D341Med (cell line): ENCODE measurements around the gene PDZK1.
A peak's percentile ranks its signal among the peaks of the same experiment; 100 is the strongest.
"Not testable (repeated sequence)": the region's sequence is repeated elsewhere in the genome, so short reads cannot be mapped to it uniquely, and the experiment has no call there.

Experiments used
- DNase-seq: peaks from one replicate; pipeline ENCODE4 v3.0.0; 2012; ENCODE audit warnings: low spot score

The PDZK1 gene

DNA sequence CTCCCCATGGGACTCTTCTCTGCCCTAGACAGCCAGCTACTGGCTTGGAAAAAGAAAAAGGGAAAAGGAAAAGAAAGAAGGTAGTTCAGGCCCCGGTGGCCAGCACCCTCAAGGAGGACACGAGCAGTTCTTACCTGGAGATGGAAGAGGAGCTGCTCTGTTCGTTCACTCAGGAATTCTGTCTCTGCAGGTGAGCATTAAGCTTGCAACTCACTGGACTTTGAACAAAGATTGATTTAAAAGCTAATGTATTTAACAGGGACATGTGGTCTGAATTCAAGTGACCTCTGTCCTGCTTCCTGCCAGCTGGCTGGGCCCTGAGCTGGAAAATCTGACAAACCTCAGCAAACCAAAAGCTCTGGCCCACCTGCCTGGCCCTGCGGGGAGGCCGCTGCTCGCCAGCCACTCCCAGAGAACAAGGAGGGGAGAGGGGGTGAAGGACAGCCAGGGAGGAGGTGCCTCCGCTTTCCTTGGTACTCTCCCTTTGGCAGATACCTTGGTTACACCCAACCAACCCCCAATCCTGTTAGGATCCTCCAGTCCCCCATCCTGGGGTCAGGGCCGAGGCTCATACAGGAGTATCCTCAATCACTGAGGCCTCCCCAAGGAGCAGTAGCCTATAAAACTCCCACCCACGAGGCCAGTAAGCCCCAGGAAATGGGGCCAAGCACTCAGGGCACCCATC is at the start of gene PDZK1:
Gene PDZK1 (minus strand): TSS at position 186 of the 685 bp plus-strand sequence. CDS start 19,347 bp downstream, outside the sequence.
- DNase-seq: no peak

DNA sequence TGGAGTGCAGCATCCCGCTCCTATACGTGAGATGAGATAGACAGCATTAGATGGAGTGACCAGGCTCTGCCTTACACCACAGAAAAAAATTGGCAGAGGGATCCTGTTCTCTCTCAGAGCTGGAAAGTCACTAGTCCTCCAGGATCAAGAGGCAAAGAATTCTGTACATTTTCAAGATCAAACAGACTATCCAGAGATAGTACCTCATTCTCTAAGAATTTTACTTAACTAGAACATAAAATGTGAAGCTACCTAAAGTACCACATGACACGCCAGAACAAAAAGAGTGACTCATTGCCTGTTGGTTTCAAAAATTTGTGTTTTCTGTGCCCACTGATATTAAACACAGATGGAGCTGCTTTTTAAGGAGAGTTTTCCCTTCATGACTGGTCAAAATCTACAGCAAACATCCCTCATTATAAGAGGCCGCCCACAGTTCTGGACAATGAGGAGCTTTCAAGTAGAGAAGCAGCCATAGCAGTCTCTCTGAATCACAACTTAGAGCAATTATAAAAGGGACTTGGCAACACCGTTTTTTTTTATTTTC is 44.4 kb upstream of the PDZK1 start:
- no peak for DNase-seq

DNA sequence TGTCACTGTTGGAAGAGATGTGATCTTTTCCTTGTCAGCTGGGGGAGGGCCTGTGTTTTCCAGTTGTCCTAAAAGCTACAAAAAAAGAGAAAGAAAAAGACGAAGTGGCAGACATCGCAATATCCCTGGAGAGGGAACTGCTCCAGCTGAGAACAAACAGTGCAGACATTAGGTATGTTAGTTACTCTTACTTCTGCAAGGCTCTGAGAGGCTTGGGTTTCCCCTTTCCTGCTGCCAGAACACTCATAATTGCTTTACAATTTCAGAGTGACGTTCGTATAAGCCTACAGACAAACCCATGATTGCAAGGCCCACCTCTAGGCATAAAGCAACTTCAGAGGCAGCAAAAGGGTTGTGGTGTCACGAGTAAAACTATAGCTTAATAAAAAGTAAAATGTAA is 43.3 kb upstream of the PDZK1 start:
- no peak for DNase-seq

DNA sequence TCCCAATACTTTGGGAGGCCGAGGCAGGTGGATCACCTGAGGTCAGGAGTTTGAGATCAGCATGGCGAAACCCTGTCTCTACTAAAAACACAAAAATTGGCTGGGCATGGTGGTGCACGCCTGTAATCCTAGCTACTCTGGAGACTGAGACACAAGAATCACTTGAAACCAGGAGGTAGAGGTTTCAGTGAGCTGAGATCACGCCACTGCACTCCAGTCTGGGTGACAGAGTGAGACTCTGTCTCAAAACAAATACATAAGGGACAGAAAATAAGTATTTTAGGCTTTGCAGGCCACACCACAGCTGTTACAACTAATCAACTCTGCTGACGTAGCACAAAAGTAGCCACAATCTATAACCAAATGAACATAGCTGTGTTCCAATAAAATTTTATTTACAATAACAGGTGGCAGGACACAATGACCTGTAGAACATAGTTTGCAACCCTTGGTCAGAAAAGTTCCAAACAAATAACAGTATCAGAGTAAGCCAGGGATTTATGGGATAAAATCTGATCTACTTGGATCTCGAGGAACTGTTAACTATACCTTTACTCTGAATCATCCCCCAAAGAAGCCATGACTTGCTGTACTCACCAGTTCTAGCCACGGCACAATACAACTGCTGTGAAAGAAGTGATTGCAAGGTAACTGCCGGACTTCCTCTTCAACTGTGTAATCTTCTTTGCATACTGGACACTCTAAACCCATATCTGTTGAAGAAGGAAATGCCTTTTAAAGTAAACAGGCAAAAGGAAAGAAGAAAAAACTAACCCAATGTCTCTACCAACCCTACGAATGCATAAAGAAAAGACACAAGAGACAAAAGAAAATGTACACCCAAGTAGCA is 40.5 kb upstream of the PDZK1 start:
- no peak for DNase-seq

DNA sequence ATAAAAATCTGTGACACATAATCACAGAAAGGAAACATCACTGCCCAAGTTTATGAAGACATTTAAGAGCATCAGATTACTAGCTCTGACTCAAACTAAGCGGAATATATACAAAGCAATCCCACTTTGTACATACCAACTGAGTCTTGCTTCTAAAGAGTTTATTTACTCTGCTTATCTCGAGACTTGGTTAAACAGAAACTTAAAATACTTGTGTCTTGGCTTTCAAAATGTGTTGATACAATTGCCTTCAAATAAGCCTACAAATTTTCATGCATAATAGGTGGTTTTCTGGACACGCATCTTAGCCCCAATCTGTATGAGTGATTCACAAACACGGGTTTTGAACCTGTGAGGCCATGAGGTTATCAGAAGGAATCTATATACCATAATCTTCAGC is 33.1 kb upstream of the PDZK1 start:
- DNase-seq: no peak

DNA sequence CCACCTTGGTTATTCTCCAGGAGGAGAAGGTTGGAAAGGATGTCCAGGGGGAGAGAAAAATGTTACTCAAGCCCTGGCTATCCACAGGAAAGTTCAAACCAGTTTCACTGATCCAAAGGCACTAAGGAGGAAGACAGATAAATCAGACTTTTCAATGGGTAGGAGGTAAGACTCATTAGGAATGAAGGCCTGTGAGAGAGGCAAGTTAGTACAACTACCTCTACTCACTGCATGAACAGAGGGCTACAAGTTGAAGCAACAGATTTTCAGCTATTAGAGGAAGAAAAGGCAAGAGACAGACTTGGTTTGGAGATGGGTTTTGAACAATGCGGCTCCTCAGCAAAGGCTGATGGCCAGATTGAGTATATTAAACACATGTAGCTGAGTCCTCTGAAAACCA is 29.0 kb upstream of the PDZK1 start:
- DNase-seq: no peak

DNA sequence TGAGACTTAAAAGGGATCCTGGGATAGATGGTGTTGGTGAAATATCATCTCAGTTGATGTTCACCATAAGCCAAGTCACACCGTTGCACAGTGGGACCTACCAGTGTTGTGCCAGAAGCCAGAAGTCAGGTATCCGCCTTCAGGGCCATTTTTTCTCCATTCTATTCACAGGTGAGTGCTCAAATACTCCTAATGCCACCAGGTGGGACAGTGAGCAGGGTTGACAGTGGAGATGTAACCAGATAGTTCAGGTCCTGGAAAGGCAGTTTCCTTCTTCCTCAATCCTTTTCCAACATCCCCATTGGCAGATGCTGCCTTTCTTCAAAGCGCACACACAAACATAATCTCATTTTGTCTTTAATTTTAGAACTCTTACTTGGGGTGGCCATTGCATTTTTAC is 23.7 kb upstream of the PDZK1 start:
- no peak for DNase-seq

DNA sequence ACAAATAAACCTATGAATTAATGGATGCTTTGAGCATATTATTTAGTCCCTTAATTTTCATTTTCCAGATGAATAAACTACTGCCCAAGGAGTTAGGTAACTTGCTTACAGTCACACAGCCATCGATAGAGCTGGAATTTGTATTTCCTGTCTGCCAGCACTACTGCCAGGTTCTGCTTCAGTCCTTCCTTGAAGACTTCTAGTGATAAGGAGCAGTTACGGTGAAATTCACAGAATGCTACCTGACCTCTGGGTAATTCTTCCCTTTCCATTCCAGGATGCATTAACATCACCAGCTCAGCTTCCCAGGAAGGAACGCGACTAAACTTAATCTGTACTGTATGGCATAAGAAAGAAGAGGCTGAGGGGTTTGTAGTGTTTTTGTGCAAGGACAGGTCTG is 23.3 kb upstream of the PDZK1 start:
- no peak for DNase-seq

DNA sequence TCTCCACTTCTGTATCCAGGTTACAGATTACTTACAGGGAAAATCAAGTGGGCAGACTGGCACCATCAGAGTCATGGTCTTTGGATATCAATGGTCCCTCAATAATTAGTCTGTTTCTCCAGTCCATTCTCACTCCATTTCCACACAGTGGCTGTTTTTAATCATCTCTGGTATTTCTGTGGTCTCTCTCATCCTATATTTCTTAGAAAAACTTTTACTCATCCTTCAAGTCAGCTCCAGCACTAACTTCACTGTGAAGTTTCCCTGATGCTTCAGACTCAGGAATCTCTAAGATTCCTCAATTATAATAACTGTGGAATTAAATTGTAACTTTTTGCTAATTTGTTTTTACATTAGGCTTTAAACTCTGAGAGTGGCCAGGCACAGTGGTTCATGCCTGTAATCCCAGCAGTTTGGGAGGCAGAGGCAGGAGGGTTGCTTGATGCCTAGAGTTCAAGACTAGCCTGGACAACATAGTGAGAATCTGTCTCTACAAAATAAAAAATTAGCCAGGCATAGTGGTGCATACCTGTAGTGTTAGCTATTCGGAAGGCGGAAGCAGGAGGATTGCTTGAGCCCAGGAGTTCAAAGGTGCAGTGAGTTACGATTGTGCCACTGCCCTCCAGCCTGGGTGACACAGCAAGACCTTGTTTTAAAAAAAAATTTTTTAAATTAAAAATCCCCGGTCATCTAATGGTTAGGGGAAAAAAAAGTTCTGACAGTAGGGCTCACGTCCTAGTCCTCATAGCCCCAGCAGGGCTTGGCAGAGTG is 22.7 kb upstream of the PDZK1 start:
- DNase-seq: no peak

DNA sequence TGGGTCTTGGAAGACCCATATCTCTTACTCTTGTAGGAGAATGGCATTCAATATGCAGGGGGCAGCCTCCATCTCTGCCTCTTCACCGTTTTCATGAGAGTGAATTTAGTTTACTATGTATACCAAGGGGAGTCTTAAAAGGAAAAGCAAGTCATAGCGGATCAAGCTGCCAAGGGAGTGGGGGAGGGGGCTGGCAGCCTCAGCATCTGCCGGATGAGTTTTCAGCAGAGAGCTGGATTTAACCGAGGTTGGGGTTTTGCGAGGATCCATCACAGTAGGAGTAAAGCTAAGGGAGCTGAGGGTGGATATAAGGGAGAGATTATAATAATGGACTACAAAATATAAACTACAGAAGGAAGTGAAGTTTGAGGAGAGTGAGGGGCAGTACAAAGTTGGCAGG is 22.0 kb upstream of the PDZK1 start:
- DNase-seq: no peak

DNA sequence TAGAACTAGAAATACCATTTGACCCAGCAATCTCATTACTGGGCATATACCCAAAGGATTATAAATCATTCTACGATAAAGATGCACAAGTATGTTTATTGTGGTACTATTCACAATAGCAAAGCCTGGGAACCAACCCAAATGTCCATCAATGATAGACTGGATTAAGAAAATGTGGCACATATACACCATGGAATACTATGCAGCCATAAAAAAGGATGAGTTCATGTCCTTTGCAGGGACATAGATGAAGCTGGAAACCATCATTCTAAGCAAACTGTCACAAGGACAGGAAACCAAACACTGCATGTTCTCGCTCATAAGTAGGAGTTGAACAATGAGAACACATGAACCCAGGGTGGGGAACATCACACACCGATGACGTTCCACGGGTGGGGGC is 19.0 kb upstream of the PDZK1 start:
- DNase-seq: not testable (repeated sequence)

DNA sequence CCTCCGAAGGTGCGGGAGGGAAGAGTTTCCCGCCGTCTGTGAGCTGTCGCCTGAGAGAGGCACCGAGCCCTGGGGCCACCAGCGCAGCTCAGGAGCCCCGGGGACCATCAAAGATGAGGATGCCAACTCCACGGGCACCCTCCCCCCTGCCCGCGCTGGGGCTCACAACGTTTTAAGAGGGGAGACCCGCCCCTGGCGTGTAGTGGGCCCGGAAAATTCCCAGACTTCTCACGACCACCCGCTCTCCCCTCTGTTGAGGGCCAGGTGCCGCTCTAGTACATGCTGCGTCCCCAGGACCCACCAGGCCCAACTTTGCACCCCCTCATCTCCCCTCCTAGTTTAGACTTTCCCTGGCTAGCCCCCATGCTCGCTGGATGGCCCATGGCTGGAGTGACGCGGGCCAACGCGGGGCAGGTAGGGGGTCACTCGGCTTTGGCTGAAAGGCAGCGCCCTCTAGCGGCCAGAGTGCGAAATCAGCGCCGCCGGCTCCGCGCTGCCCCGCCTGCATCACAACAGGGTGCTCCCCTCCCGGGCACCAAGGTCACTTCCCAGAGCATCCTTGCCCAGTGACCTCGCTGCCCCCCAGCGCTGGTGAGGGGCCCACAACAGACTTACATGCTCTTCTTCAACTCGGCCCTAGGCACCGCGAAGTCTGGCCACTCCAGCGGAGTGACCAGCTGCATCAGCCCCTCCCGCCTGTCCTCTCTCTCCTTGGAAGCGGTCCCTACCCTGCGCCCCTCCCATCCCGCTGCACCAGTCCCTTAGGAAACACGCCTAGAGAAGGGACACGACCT is 13.9 kb upstream of the PDZK1 start:
- peak; percentile 93 for DNase-seq

DNA sequence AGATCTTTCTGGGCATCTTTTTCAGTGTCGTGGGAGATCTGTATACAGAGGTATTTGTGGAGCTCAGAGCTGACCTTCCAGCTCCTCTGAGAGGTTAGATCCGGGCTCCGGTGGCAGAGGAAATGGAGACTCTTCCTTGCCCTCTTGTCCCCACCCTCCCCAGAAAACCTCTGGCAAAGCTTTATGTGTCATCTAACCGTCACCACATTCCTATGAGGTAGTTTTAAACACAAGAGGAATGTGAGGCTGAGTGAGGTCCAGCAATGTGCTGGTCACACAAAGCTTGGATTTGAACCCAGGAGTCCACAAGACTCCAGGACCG is 13.3 kb upstream of the PDZK1 start:
- DNase-seq: no peak

DNA sequence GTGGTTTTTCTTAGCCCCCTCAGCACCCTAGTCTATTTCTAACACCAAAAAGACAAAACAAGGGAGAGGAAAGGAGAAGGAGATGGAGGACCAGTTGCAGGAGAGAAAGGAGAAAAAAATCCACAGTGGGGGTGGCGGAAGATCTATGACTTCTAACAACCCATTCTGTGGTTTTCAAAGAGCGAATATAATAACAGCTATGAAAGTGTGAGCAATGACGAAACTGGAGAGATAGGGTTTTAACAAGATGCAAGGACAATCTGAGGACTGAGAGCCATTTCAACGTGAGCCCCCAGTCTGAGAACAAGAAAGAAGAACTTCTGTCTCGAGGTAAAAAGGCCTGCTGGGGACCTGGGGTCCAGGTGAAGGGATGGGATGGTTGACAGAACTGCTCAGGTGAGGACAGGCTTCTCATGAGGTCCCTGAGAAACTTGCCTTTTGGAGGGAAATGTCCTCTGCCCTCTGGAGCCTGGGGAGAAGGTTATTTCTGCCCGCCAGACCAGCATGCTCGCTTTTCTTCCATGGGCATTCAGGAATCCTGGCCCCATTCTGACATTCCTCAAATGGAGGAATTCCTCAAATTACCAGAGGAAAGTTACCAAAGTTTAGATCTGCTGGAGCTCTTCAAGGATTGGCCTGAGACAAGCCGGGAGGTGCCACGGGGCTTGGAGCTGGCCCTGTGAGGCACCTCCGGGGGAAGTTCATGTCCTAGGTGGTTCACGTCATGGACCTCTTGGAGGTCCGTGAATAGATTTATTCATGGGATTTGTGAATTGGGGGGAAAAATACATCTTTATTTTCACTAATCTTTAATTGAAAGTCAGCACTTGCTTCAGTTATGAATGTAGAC is 12.3 kb upstream of the PDZK1 start, which contains the start of gene CD160:
Gene CD160 (plus strand): TSS at position 270 of the 850 bp plus-strand sequence. CDS start 8,829 bp downstream, outside the sequence.
- DNase-seq: no peak

DNA sequence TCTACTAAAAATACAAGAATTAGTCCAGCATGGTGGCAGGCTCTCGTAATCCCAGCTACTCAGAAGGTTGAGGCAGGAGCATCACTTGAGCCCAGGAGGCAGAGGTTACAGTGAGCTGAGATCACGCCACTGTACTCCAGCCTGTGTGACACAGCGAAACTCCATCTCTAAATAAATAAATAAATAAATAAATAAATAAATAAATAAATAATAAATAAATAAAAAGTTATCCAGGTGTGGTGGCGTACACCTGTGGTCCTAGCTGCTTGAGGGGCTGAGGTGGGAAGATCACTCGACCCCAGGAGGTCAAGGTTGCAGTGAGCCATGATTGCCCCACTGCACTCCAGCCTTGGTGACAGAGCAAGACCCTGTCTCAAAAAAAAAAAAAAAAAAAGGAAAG is 11.3 kb upstream of the PDZK1 start:
- DNase-seq: not testable (repeated sequence)

DNA sequence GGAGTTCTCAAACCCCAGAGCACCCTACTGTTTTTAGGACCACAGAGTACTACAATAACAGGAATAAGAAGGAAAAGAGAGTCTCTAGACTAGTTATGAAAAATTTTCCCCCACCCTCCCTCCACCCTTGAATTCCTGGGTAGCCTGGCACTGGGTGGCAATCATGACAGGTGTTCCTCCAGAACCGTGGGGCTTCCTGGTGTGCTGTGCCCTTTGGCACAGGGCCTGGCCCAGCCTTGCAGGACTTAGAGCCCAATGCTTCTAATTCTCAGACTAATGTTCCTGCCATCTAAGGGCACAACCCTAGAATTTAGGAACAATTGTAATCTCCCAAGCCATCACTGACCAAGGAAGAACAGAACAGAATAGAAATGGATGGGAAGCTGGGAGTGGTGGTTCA is 10.7 kb upstream of the PDZK1 start:
- no peak for DNase-seq

DNA sequence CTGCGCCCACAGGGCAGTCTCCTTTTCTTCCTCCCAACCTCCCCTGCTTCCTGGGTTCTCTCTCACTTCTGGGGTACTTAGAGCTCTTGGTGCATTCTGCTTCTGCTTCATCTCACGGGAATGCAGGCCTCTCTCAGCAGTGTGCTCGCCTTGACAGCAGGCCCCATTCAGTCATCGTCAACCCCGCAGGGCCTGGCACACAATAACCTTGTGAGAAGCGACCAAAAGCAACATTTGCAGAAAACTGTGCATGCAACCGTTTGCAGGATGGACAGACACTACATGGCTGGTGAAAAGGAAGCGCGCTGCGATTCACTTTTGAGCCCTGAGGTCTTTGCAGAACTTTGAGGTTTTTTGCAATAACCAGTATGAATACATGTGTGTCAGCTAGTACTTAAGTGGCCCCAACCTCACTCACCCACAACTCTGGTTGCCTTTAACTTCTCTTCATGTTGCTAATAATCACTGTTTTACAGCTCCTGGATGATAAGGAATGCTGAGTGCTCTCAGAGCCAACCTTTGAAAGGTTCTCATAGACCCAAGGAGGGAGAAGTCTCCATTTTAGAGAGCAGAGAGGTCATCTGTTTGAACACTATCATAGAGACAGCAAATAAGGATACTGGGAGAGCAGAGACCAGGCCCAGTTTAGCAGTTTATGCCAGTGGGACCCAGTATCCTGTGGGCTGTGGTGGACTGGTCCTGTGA is 9.6 kb upstream of the PDZK1 start:
- DNase-seq: no peak

DNA sequence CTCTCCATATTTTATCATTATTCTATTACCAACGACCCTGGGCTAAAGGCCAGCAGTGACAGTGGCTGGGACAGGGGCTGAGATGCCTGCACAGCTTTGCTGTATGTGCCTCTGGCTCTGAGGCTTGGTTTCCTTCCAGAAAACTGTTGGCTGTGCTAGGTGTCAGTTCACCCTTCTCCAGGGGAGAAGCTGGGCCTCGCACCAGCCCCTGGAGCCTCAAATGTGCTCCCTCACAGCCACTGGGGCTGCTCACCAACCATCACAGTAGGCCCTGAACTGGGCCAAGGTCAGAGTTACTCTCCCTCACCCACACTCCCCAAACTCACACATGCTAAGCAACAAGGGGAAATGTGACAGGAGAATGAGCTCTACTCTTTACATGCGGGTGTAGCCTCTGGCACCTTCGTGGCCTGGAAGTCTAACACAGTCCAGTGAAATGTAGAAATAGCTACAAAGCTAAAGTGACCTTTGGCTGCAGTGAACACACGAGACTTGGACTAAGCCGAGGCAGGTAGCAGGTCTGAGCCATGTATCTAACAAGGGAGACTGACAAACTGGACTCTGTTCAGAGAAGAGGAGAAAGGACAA is 7.5 kb upstream of the PDZK1 start:
- DNase-seq: no peak

DNA sequence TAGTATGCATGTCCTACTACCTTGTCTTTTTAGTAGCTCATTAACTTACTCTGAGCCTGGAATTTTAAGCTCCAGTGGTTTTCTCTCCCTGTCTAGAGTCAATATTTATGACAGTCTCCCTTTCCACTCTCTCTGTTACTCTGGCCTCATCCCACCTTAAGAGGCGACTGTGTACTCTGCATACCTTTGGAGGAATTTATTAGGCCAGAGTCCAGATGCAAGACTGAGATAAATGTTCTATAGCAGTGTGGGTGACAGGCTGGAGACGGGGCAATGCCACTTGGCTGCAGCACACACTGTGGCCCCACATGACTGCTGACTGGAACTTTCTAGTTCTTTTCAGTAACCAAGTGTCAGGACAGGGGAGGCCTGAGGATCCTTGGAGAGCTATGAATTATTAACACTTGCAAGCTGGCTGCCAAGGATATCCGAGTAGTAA is 4.1 kb upstream of the PDZK1 start:
- DNase-seq: no peak
